GM21360 (cell line): ENCODE data around the gene HIPK2.

Source experiments
- ATAC-seq: cut with Tn5 transposase; IDR thresholded peaks from one replicate; pipeline ENCODE4 v1.9.1; 2021; ENCODE audit warnings: mild to moderate bottlenecking, moderate library complexity; ENCODE audit not compliant: unreplicated experiment

Gene HIPK2

GRCh38 chr7:139753081-139753692 is 24.6 kb downstream of the HIPK2 start:
- ATAC-seq = no peak

GRCh38 chr7:139752604-139753003 is 25.2 kb downstream of the HIPK2 start:
- ATAC-seq = no peak

GRCh38 chr7:139752148-139752547 is 25.6 kb downstream of the HIPK2 start:
- no peak for ATAC-seq

- ATAC-seq = no peak
Measured at GRCh38 chr7:139750459-139751095, 27.2 kb downstream of the HIPK2 start.

- no peak for ATAC-seq
Measured at GRCh38 chr7:139749545-139749944, 28.3 kb downstream of the HIPK2 start.

- no peak for ATAC-seq
Measured at GRCh38 chr7:139748941-139749340, 28.9 kb downstream of the HIPK2 start.

GRCh38 chr7:139748373-139748765 is 29.4 kb downstream of the HIPK2 start:
- ATAC-seq = no peak

GRCh38 chr7:139747662-139748372 is 30.0 kb downstream of the HIPK2 start:
- no peak for ATAC-seq

- ATAC-seq = no peak
Measured at GRCh38 chr7:139746652-139747051, 31.1 kb downstream of the HIPK2 start.

GRCh38 chr7:139745678-139746143 is 32.1 kb downstream of the HIPK2 start:
- ATAC-seq = no peak

- ATAC-seq = no peak
Measured at GRCh38 chr7:139744768-139745677, 32.8 kb downstream of the HIPK2 start.

- no peak for ATAC-seq
Measured at GRCh38 chr7:139743967-139744767, 33.6 kb downstream of the HIPK2 start.

- ATAC-seq = no peak
Measured at GRCh38 chr7:139743267-139743966, 34.4 kb downstream of the HIPK2 start.

GRCh38 chr7:139741789-139742344 is 35.9 kb downstream of the HIPK2 start:
- no peak for ATAC-seq

GRCh38 chr7:139741239-139741638 is 36.6 kb downstream of the HIPK2 start:
- ATAC-seq = no peak

GRCh38 chr7:139739863-139740597 is 37.8 kb downstream of the HIPK2 start:
- ATAC-seq = no peak

GRCh38 chr7:139738772-139739171 is 39.0 kb downstream of the HIPK2 start:
- no peak for ATAC-seq

GRCh38 chr7:139738101-139738489 is 39.7 kb downstream of the HIPK2 start:
- no peak for ATAC-seq
